Measurements from ENCODE around the gene MSH3.

- no peak for TF ChIP-seq CEBPB (IDR thresholded peaks at IDR 0.05)
- no peak for TF ChIP-seq EP300 (IDR thresholded peaks at IDR 0.05; ENCODE audit: borderline replicate concordance)
- no peak for TF ChIP-seq MAX (IDR thresholded peaks at IDR 0.05)
- TF ChIP-seq, protein P1, sequence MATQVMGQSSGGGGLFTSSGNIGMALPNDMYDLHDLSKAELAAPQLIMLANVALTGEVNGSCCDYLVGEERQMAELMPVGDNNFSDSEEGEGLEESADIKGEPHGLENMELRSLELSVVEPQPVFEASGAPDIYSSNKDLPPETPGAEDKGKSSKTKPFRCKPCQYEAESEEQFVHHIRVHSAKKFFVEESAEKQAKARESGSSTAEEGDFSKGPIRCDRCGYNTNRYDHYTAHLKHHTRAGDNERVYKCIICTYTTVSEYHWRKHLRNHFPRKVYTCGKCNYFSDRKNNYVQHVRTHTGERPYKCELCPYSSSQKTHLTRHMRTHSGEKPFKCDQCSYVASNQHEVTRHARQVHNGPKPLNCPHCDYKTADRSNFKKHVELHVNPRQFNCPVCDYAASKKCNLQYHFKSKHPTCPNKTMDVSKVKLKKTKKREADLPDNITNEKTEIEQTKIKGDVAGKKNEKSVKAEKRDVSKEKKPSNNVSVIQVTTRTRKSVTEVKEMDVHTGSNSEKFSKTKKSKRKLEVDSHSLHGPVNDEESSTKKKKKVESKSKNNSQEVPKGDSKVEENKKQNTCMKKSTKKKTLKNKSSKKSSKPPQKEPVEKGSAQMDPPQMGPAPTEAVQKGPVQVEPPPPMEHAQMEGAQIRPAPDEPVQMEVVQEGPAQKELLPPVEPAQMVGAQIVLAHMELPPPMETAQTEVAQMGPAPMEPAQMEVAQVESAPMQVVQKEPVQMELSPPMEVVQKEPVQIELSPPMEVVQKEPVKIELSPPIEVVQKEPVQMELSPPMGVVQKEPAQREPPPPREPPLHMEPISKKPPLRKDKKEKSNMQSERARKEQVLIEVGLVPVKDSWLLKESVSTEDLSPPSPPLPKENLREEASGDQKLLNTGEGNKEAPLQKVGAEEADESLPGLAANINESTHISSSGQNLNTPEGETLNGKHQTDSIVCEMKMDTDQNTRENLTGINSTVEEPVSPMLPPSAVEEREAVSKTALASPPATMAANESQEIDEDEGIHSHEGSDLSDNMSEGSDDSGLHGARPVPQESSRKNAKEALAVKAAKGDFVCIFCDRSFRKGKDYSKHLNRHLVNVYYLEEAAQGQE (IDR thresholded peaks at IDR 0.05; ENCODE audit: low read depth) = no peak
- TF ChIP-seq YY1 (IDR thresholded peaks at IDR 0.05; ENCODE audit: low read depth) = no peak
- TF ChIP-seq RAD21 (IDR thresholded peaks at IDR 0.05; ENCODE audit: low read depth) = no peak
- no peak for TF ChIP-seq TCF12 (IDR thresholded peaks at IDR 0.05; ENCODE audit: low read depth)
- no peak for TF ChIP-seq TAF1 (IDR thresholded peaks at IDR 0.05; ENCODE audit: low read depth)
Measured at GRCh38 chr5:80632700-80633099, 21.8 kb upstream of the MSH3 start.
